ENCODE measurements around the gene KCNT1. TPM values are rescaled to one million over a fixed set of nuclear protein-coding genes. Genes with fewer than 3 reads are reported as not detected.

Gene KCNT1
- total and polyA plus RNA-seq, 3 donors from 2014 or later, result 1.8 to 7.3 (median 5.3) TPM

- Histone ChIP-seq H3K36me3 (ENCODE audit: low read depth, missing control alignments) (no peaks in the 10 kb centered on the region), H3K4me1 (no peaks in the 10 kb centered on the region), H3K27ac (no peak overlapping the region), H3K27me3 (no peaks in the 10 kb centered on the region), H3K9me3 (no peaks in the 10 kb centered on the region), H3K4me3 (no peak overlapping the region)
- WGBS, 2 donors, result 92 to 93% methylated on average over 5 to 24 of the region's 24 CpGs
- TF ChIP-seq, protein P1, sequence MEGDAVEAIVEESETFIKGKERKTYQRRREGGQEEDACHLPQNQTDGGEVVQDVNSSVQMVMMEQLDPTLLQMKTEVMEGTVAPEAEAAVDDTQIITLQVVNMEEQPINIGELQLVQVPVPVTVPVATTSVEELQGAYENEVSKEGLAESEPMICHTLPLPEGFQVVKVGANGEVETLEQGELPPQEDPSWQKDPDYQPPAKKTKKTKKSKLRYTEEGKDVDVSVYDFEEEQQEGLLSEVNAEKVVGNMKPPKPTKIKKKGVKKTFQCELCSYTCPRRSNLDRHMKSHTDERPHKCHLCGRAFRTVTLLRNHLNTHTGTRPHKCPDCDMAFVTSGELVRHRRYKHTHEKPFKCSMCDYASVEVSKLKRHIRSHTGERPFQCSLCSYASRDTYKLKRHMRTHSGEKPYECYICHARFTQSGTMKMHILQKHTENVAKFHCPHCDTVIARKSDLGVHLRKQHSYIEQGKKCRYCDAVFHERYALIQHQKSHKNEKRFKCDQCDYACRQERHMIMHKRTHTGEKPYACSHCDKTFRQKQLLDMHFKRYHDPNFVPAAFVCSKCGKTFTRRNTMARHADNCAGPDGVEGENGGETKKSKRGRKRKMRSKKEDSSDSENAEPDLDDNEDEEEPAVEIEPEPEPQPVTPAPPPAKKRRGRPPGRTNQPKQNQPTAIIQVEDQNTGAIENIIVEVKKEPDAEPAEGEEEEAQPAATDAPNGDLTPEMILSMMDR (IDR thresholded peaks at IDR 0.05), result no peak
- TF ChIP-seq POLR2A (IDR thresholded peaks at IDR 0.05), result no peak
- no peak for DNase-seq
- intact Hi-C loops (cut with DNase I; ENCODE audit: low total_unique reads), result no loop called here
These were observed 39.6 kb downstream of the KCNT1 start for GRCh38 chr9:135741276-135742219.

- H3K36me3 ChIP-seq (ENCODE audit: low read depth, missing control alignments), result no peaks in the 10 kb centered on the region
- H3K27me3 ChIP-seq, result no peaks in the 10 kb centered on the region
- WGBS, 2 donors, result 84% methylated on average over 14 of the region's 14 CpGs; no CpG with 5 or more reads in 1 of the 2 donors
- no peaks in the 10 kb centered on the region for H3K9me3 ChIP-seq
- no peak for DNase-seq
- no peak overlapping the region for H3K27ac ChIP-seq
- intact Hi-C loops (cut with DNase I; ENCODE audit: low total_unique reads), result no loop called here
- TF ChIP-seq, protein P1 (IDR thresholded peaks at IDR 0.05), result no peak
- no peak for TF ChIP-seq POLR2A (IDR thresholded peaks at IDR 0.05)
- H3K4me1 ChIP-seq, result no peaks in the 10 kb centered on the region
- no peak overlapping the region for H3K4me3 ChIP-seq
These were observed 41.0 kb downstream of the KCNT1 start for GRCh38 chr9:135743021-135743420.

- no peaks in the 10 kb centered on the region for H3K4me1 ChIP-seq
- intact Hi-C loops (cut with DNase I; ENCODE audit: low total_unique reads), result no loop called here
- no peaks in the 10 kb centered on the region for H3K36me3 ChIP-seq (ENCODE audit: low read depth, missing control alignments)
- no peak overlapping the region for H3K27ac ChIP-seq
- H3K9me3 ChIP-seq, result no peaks in the 10 kb centered on the region
- DNase-seq, result no peak
- TF ChIP-seq, protein P1 (IDR thresholded peaks at IDR 0.05), result no peak
- no peak for TF ChIP-seq POLR2A (IDR thresholded peaks at IDR 0.05)
- 74 to 94% methylated on average over 6 to 19 of the region's 25 CpGs for WGBS, 2 donors
- no peaks in the 10 kb centered on the region for H3K27me3 ChIP-seq
- no peak overlapping the region for H3K4me3 ChIP-seq
These were observed 41.8 kb downstream of the KCNT1 start for GRCh38 chr9:135743546-135744332.

- 84 to 89% methylated on average over 11 to 29 of the region's 33 CpGs for WGBS, 2 donors
- TF ChIP-seq POLR2A (IDR thresholded peaks at IDR 0.05), result no peak
- TF ChIP-seq, protein P1 (IDR thresholded peaks at IDR 0.05), result no peak
- no peak for DNase-seq
- Histone ChIP-seq H3K27ac (no peak overlapping the region), H3K9me3 (no peaks in the 10 kb centered on the region), H3K36me3 (ENCODE audit: low read depth, missing control alignments) (no peaks in the 10 kb centered on the region), H3K4me3 (no peak overlapping the region), H3K4me1 (no peaks in the 10 kb centered on the region), H3K27me3 (no peaks in the 10 kb centered on the region)
- intact Hi-C loops (cut with DNase I; ENCODE audit: low total_unique reads), result no loop called here
These were observed 42.5 kb downstream of the KCNT1 start for GRCh38 chr9:135744333-135745070.
